SK-N-SH (cell line): Measurements from ENCODE around the gene PARP8. TPM values are rescaled to one million over a fixed set of nuclear protein-coding genes. Genes with fewer than 3 reads are reported as not detected.

Experiments
- CTCF ChIA-PET: fragments of 300-600, 350-600 bp; formaldehyde crosslinking; extraction: SDS; loops from one replicate; lab custom pipeline; 2021; lab: Yijun Ruan, JAX
- POLR2A ChIA-PET: fragments of 350-600 bp; sonication (Branson Sonifier 250); formaldehyde crosslinking; extraction: SDS; loops from one replicate; lab custom pipeline; 2020; ENCODE audit warnings: antibody characterized with exemption, inconsistent platforms; lab: Yijun Ruan, JAX
- DNase-seq: peaks from one replicate; pipeline ENCODE4 v3.0.0; 2012
- H2AFZ ChIP-seq: fragments of 200-600 bp; sonication (generic); 2 replicates; pipeline ENCODE4 v1.8.1; 2016; ENCODE audit warnings: antibody characterized with exemption, mild to moderate bottlenecking, low read depth
- H3F3A ChIP-seq: fragments of 200-600 bp; sonication (generic); replicated peaks from 2 replicates; pipeline ENCODE3; 2016; ENCODE audit warnings: antibody characterized with exemption, mild to moderate bottlenecking; ENCODE audit not compliant: insufficient read depth
- H3K27ac ChIP-seq, 2 experiments: fragments of 200-500 bp in 1 of 2; fragments of 200-600 bp in 1 of 2; sonication (Bioruptor generic) in 1 of 2; sonication (generic), shearing (Covaris generic) in 1 of 2; 2 replicates each; pipeline versions ENCODE4 v1.5.1 to v1.6.1; 2014 to 2016; ENCODE audit warnings: low read depth in 2 of 2, inconsistent platforms in 1 of 2, low read length in 1 of 2, mild to moderate bottlenecking in 1 of 2, mixed read lengths in 1 of 2
- H3K27me3 ChIP-seq: fragments of 200-600 bp; sonication (generic), shearing (Covaris generic); 2 replicates; pipeline ENCODE4 v1.6.1; 2016; ENCODE audit warnings: mixed run types; ENCODE audit not compliant: insufficient read depth
- H3K36me3 ChIP-seq, 2 experiments: fragments of 200-500 bp in 1 of 2; fragments of 200-600 bp in 1 of 2; sonication (Bioruptor generic) in 1 of 2; sonication (generic) in 1 of 2; replicated peaks in 1 of 2; 2 replicates each; pipeline versions ENCODE3 to v1.5.1; 2014 to 2016; ENCODE audit warnings: low read length in 1 of 2, mild to moderate bottlenecking in 1 of 2; ENCODE audit not compliant: insufficient read depth in 2 of 2, control insufficient read depth in 1 of 2
- H3K4me1 ChIP-seq, 2 experiments: fragments of 200-500 bp in 1 of 2; fragments of 200-600 bp in 1 of 2; sonication (Bioruptor generic) in 1 of 2; sonication (generic), shearing (Covaris generic) in 1 of 2; 2 replicates each; pipeline versions ENCODE4 v1.5.1 to v1.6.1; 2014 to 2016; ENCODE audit warnings: low read depth in 1 of 2, low read length in 1 of 2, mixed run types in 1 of 2; ENCODE audit not compliant: insufficient read depth in 2 of 2, control insufficient read depth in 1 of 2
- H3K4me2 ChIP-seq: fragments of 200-600 bp; sonication (generic), shearing (Covaris generic); 2 replicates; pipeline ENCODE4 v1.6.1; 2017; ENCODE audit warnings: mixed run types
- H3K4me3 ChIP-seq, 2 experiments: fragments of 200-500 bp in 1 of 2; fragments of 200-600 bp in 1 of 2; sonication (Bioruptor generic) in 1 of 2; sonication (generic), shearing (Covaris generic) in 1 of 2; 2 replicates each; pipeline versions ENCODE4 v1.5.1 to v1.8.1; 2014 to 2016; ENCODE audit warnings: low read depth in 2 of 2, inconsistent platforms in 1 of 2, low read length in 1 of 2, mild to moderate bottlenecking in 1 of 2, mixed read lengths in 1 of 2, moderate library complexity in 1 of 2
- H3K79me2 ChIP-seq: fragments of 200-600 bp; sonication (generic); 2 replicates; pipeline ENCODE4 v1.8.1; 2017; ENCODE audit warnings: mild to moderate bottlenecking; ENCODE audit not compliant: insufficient read depth
- H3K9ac ChIP-seq: fragments of 200-600 bp; sonication (generic); 2 replicates; pipeline ENCODE4 v1.6.1; 2017; ENCODE audit warnings: mixed run types
- H3K9me2 ChIP-seq: fragments of 200-600 bp; sonication (generic); 2 replicates; pipeline ENCODE4 v1.6.1; 2017; ENCODE audit warnings: mixed run types
- H3K9me3 ChIP-seq: fragments of 200-600 bp; sonication (generic); 2 replicates; pipeline ENCODE4 v1.6.1; 2017; ENCODE audit warnings: mixed run types, mild to moderate bottlenecking, moderate library complexity
- H4K20me1 ChIP-seq: fragments of 200-600 bp; sonication (generic); 2 replicates; pipeline ENCODE4 v1.6.1; 2017; ENCODE audit warnings: mild to moderate bottlenecking, mixed run types; ENCODE audit not compliant: insufficient read depth
- ELF1 ChIP-seq: IDR thresholded peaks from 2 replicates; pipeline ENCODE4 v1.4.0; 2012
- FOSL2 ChIP-seq: IDR thresholded peaks from 2 replicates; pipeline ENCODE4 v1.4.0; 2012; ENCODE audit warnings: low read depth, mild to moderate bottlenecking, moderate library complexity, borderline replicate concordance
- GATA2 ChIP-seq: sonication (generic); formaldehyde crosslinking; IDR thresholded peaks from 2 replicates; pipeline ENCODE4 v1.5.0; 2020; ENCODE audit warnings: mild to moderate bottlenecking, missing genetic modification reagents
- JUND ChIP-seq: IDR thresholded peaks from 2 replicates; pipeline ENCODE4 v1.4.0; 2012
- MAX ChIP-seq: IDR thresholded peaks from 2 replicates; pipeline ENCODE4 v1.4.0; 2012; ENCODE audit warnings: low read depth
- MEF2A ChIP-seq: IDR thresholded peaks from 2 replicates; pipeline ENCODE4 v1.4.0; 2012; ENCODE audit warnings: low read depth, borderline replicate concordance
- NRF1 ChIP-seq: IDR thresholded peaks from 2 replicates; pipeline ENCODE4 v1.6.1; 2012; ENCODE audit warnings: low read depth, mild to moderate bottlenecking, low read length
- POLR2AphosphoS5 ChIP-seq: IDR thresholded peaks from 2 replicates; pipeline ENCODE4 v1.6.1; 2012; ENCODE audit warnings: low read depth, low read length
- RAD21 ChIP-seq: IDR thresholded peaks from 2 replicates; pipeline ENCODE4 v1.6.1; 2012; ENCODE audit warnings: mild to moderate bottlenecking, low read length
- RFX5 ChIP-seq: IDR thresholded peaks from 2 replicates; pipeline ENCODE4 v1.6.1; 2012; ENCODE audit warnings: mild to moderate bottlenecking, improper control_type of control experiment, low read length
- RXRA ChIP-seq: IDR thresholded peaks from 2 replicates; pipeline ENCODE4 v1.4.0; 2012; ENCODE audit warnings: low read depth, mild to moderate bottlenecking, borderline replicate concordance
- SIN3A ChIP-seq: IDR thresholded peaks from 2 replicates; pipeline ENCODE4 v1.6.1; 2012; ENCODE audit warnings: low read depth, mild to moderate bottlenecking, low read length, moderate library complexity, borderline replicate concordance
- SMC3 ChIP-seq: IDR thresholded peaks from 2 replicates; pipeline ENCODE4 v1.6.1; 2012; ENCODE audit warnings: low read depth, low read length, improper control_type of control experiment
- TAF1 ChIP-seq: IDR thresholded peaks from 2 replicates; pipeline ENCODE4 v1.6.1; 2012; ENCODE audit warnings: low read depth, mild to moderate bottlenecking, low read length, moderate library complexity, borderline replicate concordance
- TCF12 ChIP-seq: IDR thresholded peaks from 2 replicates; pipeline ENCODE4 v1.4.0; 2012
- WGBS: methylation state at CpG from one replicate; pipeline ENCODE4 v1.1.6; 2017; ENCODE audit warnings: low lambda C conversion rate; 5-methylcytosine and 5-hydroxymethylcytosine counted together
- polyA plus RNA-seq, 3 experiments: library from polyadenylated mRNA; depleted of rRNA; stranded (reverse); fragments of >200 nt; gene quantifications; 2 replicates each; pipeline ENCODE4 v1.2.3, GENCODE V29; 2012
- TF ChIP-seq, protein P1 (sequence below): IDR thresholded peaks from 2 replicates; pipeline ENCODE4 v1.6.1; 2012; ENCODE audit warnings: mild to moderate bottlenecking, low read depth, low read length, moderate library complexity
- TF ChIP-seq, protein P2 (sequence below): fragments of 150-350 bp; IDR thresholded peaks from 2 replicates; pipeline ENCODE4 v1.6.1; 2017; ENCODE audit warnings: antibody characterized with exemption, low read length, low read depth, borderline replicate concordance
- TF ChIP-seq, protein P3 (sequence below): IDR thresholded peaks from 2 replicates; pipeline ENCODE4 v1.4.0; 2012; ENCODE audit warnings: low read depth, borderline replicate concordance

PARP8 gene
- polyA plus RNA-seq, 1 of the 3 experiments (the other 2 are of a cell fraction) = 6.2 TPM

DNA sequence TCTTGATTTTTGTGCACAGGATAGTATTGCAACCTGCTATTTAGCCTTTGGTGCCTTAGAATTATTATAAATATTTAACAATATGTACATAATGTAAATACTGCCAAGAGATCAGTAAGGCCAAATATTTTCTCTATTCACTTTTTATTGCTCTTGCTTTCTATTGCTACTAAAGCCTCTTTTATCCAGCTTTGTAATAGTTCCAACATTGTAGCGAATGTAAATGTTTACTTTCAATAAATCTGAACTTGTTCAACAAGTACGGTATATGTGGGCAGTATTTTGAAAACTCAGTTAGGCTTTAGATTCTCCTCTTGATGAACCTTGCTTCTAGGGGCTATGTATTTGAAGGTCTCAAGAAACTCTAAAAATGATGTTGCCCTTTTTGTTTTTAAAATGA lies 179.8 kb downstream of the PARP8 start:
- peaks cover 4 to 27% of the 10 kb centered on the region in 2 experiments for H3K36me3 ChIP-seq
- H3K4me1 ChIP-seq = peaks cover 0 to 3% of the 10 kb centered on the region in 2 experiments; a peak in 2 of 4 replicates
- no peaks in the 10 kb centered on the region for H3K9me2 ChIP-seq
- no peaks in the 10 kb centered on the region for H3K27me3 ChIP-seq
- H3F3A ChIP-seq = no peaks in the 10 kb centered on the region
- TF ChIP-seq POLR2AphosphoS5 (no peak), MAX (no peak), RAD21 (no peak), JUND (no peak), TCF12 (no peak), ELF1 (no peak), SIN3A (no peak), GATA2 (CRISPR knock-in tag) (no peak)
- TF ChIP-seq, protein P1, sequence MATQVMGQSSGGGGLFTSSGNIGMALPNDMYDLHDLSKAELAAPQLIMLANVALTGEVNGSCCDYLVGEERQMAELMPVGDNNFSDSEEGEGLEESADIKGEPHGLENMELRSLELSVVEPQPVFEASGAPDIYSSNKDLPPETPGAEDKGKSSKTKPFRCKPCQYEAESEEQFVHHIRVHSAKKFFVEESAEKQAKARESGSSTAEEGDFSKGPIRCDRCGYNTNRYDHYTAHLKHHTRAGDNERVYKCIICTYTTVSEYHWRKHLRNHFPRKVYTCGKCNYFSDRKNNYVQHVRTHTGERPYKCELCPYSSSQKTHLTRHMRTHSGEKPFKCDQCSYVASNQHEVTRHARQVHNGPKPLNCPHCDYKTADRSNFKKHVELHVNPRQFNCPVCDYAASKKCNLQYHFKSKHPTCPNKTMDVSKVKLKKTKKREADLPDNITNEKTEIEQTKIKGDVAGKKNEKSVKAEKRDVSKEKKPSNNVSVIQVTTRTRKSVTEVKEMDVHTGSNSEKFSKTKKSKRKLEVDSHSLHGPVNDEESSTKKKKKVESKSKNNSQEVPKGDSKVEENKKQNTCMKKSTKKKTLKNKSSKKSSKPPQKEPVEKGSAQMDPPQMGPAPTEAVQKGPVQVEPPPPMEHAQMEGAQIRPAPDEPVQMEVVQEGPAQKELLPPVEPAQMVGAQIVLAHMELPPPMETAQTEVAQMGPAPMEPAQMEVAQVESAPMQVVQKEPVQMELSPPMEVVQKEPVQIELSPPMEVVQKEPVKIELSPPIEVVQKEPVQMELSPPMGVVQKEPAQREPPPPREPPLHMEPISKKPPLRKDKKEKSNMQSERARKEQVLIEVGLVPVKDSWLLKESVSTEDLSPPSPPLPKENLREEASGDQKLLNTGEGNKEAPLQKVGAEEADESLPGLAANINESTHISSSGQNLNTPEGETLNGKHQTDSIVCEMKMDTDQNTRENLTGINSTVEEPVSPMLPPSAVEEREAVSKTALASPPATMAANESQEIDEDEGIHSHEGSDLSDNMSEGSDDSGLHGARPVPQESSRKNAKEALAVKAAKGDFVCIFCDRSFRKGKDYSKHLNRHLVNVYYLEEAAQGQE = no peak
- no peak overlapping the region for H3K9ac ChIP-seq
- 83% methylated on average over 2 of the region's 2 CpGs for WGBS
- ChIA-PET POLR2A (no interaction called here), CTCF (interaction anchor here (0.6 to 1.1 kb wide), 2 partner anchors 10 to 447 kb away, joined by 3 read pairs; no protein-coding TSS in a partner anchor)
- no peaks in the 10 kb centered on the region for H3K79me2 ChIP-seq
- no peak overlapping the region for H2AFZ ChIP-seq
- H3K4me2 ChIP-seq = no peak overlapping the region
- no peak overlapping the region for H3K27ac ChIP-seq
- H4K20me1 ChIP-seq = no peaks in the 10 kb centered on the region
- H3K4me3 ChIP-seq = no peak overlapping the region
- DNase-seq = no peak
- H3K9me3 ChIP-seq = no peaks in the 10 kb centered on the region

GRCh38 chr5:50849554-50849953 lies 183.1 kb downstream of the PARP8 start:
- WGBS = 84% methylated on average over 3 of the region's 3 CpGs
- TF ChIP-seq MEF2A (no peak), JUND (no peak), NRF1 (no peak), RXRA (no peak), FOSL2 (no peak), TAF1 (no peak), RFX5 (no peak), TCF12 (no peak), SMC3 (no peak)
- TF ChIP-seq, protein P1 = no peak
- TF ChIP-seq, protein P2, sequence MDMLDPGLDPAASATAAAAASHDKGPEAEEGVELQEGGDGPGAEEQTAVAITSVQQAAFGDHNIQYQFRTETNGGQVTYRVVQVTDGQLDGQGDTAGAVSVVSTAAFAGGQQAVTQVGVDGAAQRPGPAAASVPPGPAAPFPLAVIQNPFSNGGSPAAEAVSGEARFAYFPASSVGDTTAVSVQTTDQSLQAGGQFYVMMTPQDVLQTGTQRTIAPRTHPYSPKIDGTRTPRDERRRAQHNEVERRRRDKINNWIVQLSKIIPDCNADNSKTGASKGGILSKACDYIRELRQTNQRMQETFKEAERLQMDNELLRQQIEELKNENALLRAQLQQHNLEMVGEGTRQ = no peak
- TF ChIP-seq, protein P3, sequence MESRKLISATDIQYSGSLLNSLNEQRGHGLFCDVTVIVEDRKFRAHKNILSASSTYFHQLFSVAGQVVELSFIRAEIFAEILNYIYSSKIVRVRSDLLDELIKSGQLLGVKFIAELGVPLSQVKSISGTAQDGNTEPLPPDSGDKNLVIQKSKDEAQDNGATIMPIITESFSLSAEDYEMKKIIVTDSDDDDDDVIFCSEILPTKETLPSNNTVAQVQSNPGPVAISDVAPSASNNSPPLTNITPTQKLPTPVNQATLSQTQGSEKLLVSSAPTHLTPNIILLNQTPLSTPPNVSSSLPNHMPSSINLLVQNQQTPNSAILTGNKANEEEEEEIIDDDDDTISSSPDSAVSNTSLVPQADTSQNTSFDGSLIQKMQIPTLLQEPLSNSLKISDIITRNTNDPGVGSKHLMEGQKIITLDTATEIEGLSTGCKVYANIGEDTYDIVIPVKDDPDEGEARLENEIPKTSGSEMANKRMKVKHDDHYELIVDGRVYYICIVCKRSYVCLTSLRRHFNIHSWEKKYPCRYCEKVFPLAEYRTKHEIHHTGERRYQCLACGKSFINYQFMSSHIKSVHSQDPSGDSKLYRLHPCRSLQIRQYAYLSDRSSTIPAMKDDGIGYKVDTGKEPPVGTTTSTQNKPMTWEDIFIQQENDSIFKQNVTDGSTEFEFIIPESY = no peak
- TF ChIP-seq, all 33 proteins: peak for 0

More at GRCh38 chr5:50849554-50849953, 183.1 kb downstream of the PARP8 start:
- Histone ChIP-seq H3K9me3 (no peaks in the 10 kb centered on the region), H4K20me1 (no peaks in the 10 kb centered on the region), H3K36me3 (peaks cover 0 to 13% of the 10 kb centered on the region in 2 experiments), H3K9me2 (no peaks in the 10 kb centered on the region), H3K4me3 (no peak overlapping the region), H3K79me2 (no peaks in the 10 kb centered on the region), H3K27me3 (no peaks in the 10 kb centered on the region), H3K4me1 (peaks cover 0 to 3% of the 10 kb centered on the region in 2 experiments; a peak in 2 of 4 replicates), H3K9ac (no peak overlapping the region), H2AFZ (no peak overlapping the region), H3K27ac (no peak overlapping the region), H3F3A (no peaks in the 10 kb centered on the region), H3K4me2 (no peak overlapping the region)
- CTCF ChIA-PET = interaction anchor here (1.1 kb wide), 1 partner anchor 13 kb away, joined by 3 read pairs; no protein-coding TSS in a partner anchor
- DNase-seq = no peak
- POLR2A ChIA-PET = no interaction called here
